ENCODE data around the gene TCF7L1. TPM values are rescaled to one million over a fixed set of nuclear protein-coding genes. Genes with fewer than 3 reads are reported as not detected.

Gene TCF7L1
- polyA plus RNA-seq, 10 donors = 31.2 to 48.0 (median 36.8) TPM

DNA sequence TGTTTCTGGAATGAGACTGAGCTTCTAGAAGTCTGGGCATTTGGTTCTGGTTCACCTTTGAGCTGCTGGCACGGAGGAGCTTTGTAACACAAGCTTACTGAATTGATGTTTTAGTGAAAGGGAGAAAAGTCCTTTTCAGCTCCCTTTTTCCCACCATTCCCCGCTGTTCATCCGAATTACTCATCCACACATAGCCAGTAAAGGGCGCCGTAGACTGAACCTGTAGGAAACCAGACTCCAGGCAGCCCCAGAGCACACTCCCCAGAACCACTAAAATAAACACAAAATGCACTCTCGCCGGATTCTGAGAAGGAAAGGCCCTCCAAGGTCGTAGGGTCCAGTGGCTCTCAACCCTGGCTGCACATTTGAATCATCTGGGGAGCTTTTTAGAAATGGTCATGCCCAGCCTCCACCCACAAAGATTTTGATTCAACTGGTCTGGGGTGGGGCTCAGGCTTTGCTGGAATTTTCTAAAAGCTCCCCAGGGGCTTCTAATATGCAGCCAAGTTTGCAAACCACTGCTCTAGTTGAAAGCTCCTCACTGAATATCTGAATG is 29.6 kb downstream of the TCF7L1 start:
- peak in 2 of 3 donors; percentile 46 to 57 for DNase-seq

DNA sequence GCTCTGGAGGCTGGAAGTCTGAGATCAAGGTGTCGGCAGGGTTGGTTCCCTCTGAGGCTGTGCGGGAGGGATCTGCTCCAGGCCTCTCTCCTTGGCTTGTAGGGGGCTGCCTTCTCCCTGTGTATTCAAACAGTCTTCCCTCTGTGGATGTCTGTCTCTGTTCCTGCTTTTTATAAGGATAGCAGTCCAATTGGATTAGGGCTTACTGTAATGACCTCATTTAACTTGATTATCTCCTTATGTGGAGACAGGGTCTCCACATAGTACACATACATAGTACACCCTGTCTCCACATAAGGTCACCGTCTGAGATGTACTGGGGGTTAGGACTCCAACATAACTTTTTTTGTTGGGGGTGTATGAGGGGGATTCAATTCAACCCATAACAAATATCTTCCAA is 30.5 kb downstream of the TCF7L1 start:
- DNase-seq = peak in 1 of 3 donors; percentile 52

DNA sequence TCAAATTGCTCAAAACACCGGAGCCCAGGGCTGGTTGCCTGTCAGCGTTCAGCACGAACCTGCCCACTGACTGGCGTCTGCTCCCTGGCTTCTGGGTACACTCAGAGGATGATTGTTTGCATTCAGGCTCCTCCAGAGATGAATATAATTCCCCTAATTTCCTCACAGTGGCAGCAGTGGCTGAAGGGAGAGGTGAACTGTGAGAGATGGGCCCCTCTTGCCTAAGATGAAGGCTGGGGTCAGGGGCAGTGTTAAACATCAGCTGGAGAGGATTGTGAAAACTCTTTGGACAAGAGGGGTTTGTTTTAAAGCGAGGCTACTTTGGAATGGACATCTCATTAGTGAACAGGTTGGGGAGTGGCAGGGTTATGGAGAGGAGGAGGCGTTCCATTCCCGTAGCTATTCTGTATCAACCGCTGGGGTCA is 31.0 kb downstream of the TCF7L1 start:
- no peak for DNase-seq

DNA sequence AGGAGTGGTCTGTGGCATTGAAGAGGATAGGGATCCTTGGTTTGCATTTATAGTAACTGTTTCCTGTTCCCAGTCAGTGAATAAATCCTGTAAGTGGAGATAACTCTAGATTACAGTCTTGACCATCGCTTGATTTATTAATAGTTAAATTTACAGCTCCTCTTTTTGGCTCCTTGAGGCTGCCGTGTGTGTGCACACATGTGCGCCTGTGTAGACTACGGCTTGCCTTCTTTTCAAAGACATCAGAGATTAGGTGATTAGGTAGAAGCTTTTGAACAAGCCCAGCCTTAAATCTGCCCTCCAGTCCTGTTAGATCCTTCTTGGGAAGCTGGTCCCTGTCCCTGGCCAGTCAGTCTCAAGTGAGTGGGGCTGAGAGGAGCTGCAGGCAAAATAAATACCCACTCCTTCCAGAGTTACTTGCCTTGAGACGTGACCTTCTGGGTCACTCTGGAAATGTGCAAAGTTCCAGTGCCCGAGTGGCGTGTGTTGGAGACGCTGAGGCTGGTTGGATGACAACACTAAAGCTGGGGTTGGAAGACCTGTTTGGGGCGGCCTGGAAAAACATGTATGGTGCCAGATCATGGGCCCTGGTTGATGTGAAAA is 32.0 kb downstream of the TCF7L1 start:
- no peak for DNase-seq

DNA sequence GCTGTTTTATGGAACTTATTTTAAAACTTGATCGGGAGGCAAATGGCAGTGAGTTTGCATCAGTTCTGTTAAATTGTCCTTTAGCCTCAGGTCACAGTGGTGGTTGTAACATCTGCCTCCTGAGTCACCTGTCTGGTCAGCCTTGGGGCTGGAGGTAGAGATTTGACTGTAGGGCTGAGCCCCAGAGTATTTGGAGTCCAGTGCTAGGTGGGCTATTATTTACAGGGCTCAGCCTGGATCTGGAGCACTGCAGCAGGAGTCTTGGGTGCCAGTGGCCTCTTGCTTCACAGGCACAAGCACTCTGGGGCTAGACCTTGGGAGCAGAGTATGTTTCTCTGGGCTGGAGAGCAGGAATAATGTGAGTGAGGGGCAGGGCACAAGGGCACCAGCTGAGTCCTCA is 32.8 kb downstream of the TCF7L1 start:
- no peak for DNase-seq

DNA sequence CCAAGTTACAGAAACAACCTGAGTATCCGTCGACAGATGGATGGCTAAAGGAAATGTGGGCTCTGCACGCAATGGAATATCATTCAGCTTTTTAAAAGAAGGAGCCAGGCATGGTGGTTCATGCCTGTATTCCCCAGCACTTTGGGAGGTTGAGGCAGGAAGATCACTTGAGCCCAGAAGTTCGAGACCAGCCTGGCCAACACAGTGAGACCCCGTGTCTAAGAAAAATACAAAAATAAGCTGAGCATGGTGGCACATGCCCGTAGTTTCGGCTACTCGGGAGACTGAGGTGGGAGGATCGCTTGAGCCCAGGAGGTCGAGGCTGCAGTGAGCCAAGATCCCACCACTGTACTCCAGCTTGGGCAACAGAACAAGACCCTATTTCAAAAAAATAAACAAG is 34.3 kb downstream of the TCF7L1 start:
- no peak for DNase-seq

DNA sequence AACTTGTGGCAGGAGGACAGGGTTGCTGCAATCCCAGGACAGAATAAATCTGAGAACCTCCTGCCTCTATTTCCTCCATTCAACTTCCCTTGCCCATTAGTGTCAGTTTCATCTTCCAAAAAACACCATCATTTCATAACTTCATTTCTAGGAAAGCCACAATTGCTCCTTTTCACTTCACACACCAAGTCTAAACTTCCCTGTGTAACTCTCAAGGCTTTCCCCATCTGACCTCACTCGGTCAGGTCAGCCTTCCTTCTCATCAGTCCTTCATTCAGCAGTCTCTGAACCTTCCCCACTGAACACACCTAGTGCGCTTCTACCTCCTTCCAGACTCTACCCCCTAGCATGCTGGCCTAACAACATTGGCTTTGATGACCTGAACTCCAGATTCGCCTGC is 35.8 kb downstream of the TCF7L1 start:
- no peak for DNase-seq

DNA sequence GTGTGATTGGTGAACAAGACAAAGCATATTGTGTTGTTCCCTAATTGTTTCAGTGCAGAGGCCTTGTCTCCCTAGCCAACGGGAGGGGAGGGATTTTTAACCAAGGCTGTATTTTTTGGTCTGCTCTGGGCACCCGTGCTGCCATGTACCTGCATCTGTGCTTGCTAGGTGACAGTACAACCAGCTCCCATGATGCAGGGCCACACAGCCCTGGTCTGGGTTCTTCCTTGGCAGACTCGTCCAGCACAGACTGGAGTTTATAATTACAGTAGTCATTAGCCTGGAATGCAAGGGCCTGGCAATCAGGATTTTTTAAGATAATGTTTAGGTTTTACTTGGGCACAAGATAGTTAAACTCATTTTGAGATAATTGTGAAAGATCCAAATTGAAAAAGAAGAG is 36.4 kb downstream of the TCF7L1 start:
- DNase-seq = no peak

DNA sequence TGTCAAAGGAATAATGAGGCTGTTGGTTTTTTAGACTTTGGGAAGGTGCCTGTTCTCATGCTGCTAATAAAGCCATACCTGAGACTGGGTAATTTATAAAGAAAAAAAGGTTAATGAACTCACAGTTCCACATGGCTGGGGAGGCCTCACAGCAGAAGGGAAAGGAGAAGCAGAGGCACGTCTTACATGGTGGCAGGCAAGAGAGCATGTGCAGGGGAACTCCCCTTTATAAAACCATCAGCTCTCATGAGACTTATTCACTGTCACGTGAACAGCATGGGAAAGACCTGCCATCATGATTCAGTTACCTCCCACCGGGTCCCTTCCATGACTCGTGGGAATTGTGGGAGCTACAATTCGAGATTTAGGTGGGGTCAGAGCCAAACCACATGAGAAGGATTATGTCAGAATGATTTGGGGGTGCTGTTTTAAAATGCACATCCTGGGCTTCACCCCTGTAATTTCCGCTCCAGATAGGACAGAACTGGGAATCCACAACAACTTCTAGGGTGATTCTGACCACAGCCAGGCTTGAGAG is 37.8 kb downstream of the TCF7L1 start:
- no peak for DNase-seq

DNA sequence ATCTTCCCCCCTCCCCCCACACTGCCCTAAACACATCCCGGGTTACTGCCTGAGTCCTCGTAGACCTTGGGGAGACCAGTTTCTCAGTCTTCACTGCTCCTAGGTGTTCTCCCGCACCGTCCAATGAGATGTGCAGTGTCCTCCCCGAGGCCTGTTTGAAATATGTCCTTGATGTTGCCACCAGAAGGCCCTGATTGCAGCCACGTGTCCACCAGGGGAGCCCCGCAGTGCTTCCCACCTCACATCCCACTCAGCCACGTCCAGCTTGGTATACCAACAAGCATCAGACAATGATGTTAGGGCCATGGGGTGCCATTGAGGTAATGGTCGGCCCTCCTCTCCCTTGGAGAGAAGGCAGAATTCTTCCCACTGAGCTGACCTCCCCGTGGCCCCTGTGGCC is 38.7 kb downstream of the TCF7L1 start:
- no peak for DNase-seq

DNA sequence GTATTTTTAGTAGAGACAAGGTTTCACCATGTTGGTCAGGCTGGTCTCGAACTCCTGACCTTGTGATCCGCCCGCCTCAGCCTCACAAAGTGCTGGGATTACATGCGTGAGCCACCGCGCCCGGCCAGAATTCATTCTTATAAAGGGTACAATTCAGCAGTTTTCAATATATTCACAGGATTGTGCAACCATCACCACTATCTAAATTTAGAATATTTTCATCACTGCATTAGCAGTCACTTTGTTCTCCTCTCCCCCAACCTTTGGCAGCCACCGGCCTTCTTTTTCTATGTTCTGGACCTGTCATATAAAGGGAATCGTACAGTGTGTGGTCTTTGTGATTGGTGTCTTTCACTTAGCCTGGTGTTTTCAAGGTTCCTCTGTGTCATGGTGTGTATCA is 40.7 kb downstream of the TCF7L1 start:
- no peak for DNase-seq

DNA sequence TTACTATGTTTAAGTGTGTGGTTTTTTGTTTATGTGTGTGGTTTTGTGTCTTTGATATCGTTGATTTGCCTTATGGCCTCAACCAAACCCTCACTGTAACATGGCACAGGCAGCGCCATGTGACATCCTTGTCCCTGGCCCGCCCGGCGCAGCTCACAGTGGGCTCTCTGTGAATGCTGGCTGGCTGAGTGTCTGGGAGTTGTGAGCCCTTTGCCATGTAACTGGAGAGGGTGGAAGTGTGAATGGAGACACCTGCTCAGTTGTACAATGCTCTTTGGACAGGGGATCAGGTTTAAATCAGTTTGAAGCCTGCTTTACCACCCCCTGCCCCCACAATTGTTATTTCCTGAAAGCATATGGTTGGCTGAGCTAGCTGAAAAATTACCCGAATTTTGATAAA is 41.8 kb downstream of the TCF7L1 start:
- peak in 1 of 3 donors; percentile 46 for DNase-seq

DNA sequence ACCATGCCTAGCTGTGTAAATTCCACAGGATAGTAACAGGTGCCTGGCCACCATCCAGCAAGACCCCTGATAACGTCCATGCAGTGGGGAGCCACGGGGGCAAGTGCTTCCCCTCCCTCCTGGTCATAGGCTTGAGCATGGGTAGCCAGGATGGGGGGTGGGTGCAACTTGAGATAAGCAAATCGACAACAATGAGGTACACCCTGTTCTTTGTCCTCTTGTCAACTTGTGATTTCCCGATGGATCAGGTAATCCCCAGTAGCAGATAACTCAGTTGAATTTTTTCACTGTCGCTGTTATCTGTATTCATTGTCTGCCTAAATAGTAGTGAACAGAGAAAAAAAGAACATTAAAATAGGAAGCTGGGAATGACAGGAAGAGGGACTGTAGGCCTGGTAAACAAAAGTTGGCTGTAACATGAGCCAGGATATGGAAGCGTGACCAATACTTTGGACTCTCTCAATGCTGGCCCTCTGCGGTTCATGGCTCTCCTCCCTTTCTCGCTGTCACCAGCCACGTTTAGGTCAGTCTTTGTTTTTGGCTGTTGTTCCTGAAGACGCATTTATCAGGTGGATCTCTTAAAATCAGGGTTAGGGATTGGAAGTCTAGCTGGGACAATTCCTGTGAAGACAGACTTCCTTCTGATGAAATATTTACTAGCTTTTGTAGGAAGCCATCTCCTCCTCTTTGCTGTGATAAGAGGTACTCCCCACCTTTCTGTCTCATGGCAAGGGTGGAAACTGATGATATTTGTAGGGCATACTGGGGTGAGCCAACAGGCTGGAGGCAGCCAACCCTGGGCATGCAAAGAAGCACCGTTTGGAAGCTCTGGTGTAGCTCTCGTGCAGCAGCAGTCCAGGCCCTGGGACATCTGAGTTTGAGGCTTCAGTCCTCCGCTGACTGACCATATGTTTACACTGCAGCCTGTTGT is 42.4 kb downstream of the TCF7L1 start:
- peak; percentile 64 to 84 (median 71) for DNase-seq

DNA sequence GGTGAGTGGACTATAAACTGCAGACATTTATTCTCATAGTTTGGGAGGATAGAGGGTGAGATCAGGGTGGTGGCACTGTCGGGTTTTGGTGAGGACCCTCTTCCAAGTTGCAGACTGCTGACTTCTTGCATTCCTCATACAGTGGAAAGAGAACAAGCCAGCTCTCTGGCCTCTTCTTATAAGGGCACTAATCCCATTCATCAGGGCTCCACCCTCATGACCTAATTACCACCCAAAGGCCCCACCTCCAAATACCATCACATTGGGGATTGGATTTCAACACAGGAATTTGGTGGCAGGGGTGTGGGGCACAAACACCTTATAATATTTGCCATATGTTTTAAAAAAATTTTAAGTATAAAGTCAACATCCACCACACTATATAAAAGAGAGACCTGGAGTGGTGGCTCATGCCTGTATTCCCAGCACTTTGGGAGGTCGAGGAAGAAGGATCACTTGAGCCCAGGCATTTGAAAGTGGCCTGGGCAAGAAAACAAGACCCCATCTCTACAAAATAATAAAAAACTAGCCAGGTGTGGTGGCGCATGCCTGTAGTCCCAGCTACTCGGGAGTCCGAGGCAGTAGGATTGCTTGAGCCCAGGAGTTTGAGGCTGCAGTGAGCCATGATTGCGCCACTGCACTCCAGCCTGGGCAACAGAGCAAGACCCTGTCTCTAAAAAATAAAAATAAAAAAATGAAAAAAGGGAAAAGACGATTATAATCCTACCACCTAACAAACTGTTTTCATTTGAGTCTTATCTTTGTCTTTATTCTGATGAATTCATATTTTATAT is 44.0 kb downstream of the TCF7L1 start:
- no peak for DNase-seq

DNA sequence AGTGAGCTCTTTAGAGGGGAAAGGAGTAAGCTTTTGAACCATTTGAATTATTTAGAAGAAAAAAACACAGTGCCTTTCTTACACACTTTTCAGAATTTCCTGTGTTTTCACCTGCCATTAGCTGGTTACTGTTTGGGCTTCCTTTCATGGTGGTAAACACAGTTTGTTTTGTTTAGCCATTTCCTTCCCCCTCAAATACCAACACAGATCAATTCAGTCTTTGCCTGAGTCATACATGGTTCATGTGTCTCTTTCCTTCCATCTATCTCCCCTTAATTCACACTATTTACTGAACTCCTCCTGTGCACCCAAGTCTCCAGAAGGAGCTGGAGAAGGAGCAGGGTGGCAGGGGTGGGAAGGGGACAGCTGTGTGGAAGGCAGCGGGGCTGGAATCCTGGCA is 45.0 kb downstream of the TCF7L1 start:
- DNase-seq = no peak

DNA sequence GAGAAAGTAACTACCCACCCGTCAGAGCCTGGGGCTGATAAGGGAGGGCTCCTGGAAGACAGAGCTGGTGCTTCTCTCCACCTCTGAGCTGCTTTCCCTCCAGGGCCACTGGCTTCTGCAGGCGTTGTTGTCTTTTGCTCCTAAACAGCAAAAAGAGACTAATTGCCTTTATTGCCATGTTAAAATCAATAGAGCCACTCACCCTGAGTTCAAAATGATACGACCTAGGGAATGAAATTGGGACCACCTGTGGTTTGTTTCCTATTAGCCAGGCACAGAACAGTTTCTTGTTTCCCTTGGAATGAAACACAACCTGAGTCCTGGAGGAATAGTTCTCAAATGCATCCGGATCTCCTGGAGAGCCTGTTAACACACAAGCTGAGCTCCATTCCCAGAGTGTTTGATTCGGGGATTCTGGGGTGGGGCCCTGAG is 45.8 kb downstream of the TCF7L1 start:
- DNase-seq = no peak

DNA sequence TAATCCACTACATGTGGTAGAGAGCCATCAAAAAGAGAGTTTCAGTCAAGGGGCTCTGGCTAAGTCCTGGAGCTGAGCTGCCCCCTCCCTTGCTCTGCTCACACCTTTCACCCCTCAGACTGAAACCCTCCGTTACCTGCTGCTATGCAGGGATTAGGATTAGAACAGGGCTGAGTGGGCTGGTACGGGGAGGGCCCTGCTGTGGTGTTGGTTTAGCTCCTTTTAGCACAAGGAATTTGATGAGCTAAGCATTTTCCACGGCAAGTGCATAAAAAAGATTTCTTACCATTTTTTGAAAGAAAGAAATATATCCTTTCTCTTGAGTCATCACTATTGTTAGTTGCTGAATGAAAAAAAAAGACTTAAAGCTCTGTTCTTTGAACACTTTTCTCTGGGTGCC is 46.3 kb downstream of the TCF7L1 start:
- peak in 1 of 3 donors; percentile 55 for DNase-seq

DNA sequence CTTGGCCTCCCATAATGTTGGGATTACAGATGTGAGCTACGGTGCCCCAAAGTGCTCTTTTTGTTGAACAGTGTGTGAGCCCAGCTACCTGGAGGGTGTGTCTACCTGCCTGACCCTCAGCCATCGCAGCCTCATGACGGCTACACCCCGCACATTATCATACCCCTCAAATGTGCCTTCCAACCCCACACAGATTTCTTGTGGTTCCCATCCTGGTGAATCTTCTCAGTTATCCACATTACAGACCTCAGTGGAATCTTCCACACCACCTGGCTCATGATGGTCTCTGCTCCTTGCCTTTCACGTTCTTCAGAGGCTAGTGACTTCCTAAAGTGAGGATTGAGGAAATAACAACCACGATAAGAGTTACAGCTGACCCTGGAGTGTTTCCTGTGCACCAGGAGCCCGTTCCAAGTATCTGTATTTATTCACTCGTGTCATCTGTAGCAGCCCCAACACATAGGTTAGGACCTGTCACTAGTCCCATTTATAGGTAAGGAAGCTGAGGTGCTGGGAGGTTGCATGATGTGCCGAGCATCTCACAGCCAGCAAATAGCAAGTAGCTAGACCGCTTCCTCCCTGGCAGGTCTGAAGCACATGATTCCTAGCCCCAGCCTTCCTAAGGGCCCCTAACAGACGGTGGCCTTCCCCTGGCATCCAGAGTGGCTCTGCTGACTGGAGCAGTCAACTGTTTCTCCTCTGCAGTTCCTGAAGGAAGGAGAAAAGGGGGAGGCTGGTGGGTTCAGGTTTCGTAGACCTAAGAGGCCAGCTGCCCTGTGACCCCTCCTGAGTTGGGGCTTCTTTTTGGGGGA is 47.3 kb downstream of the TCF7L1 start:
- no peak for DNase-seq

DNA sequence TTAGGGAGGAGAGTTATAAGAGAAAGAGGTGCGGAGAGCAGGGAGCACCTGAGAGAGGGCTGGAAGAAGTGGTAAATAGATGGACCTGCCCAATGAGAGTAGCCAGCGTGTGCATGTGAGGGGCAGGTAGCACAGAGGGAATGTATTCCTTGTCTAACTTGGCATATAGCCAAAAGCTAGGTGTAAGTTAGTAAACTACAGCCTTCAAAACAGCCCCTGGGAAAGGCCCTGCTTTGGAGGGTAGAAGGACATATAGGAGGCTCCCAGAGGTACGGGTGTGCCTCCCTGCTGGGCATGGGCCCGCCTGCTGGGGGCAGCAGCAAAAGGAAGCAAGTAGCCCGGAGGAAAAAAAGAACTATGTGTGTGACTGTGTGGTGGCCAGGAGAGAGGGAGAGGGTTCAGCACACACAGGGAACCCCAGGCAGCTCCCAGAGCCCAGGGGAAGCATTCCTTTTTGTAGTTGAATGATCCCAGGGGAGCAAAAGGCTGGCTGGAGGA is 48.0 kb downstream of the TCF7L1 start:
- no peak for DNase-seq

DNA sequence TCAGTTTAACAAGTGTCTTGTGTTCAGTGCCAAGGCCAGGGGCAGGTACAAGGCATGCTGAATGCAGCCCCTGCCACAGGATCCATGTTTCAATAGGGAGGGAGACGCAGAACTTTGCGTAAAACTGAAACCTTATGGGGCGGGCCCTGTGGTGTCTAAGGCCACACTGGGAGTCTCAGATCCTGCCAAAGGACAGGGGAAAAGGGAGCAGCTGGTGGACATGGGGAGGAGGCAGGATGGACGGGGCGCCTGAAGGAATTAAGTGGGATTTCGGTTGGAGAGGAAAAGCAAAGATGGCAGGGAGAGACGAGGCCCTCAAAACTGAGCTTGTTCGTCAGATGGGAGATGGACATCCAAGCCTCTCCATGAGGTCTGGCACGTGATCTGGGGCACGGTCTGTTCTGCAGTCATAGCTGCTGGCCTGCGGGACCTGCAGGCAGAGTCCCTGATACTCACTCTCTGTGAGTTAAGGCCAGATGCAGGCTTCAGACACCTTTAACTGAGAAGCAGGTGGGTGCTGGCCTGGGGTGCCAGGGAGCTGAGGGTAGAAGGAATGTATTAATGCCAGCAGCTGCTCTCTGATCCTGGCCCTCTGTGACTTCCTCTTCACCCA is 48.8 kb downstream of the TCF7L1 start:
- DNase-seq = peak in 1 of 3 donors; percentile 44
